CD4-positive, alpha-beta T cell treated with Interleukin-2 at 100 ng/mL for 4 hours (primary cell): Measurements from ENCODE around the gene DYNC1LI2.
"Not testable (repeated sequence)": the region's sequence is repeated elsewhere in the genome, so short reads cannot be mapped to it uniquely, and the experiment has no call there.

Source experiments
- DNase-seq: peaks from one replicate; pipeline ENCODE4 v3.0.0-alpha.2; 2020; ENCODE audit warnings: low spot score

The DYNC1LI2 gene

GRCh38 chr16:66751303-66751991 lies at the start of gene DYNC1LI2:
Gene DYNC1LI2 (minus strand): TSS chr16:66751609. CDS start chr16:66751591, 18 bp downstream.
- peak; percentile 75 for DNase-seq

GRCh38 chr16:66800856-66801255 lies 49.4 kb upstream of the DYNC1LI2 start:
- no peak for DNase-seq

- no peak for DNase-seq
Measured at GRCh38 chr16:66798161-66798560, 46.8 kb upstream of the DYNC1LI2 start.

- DNase-seq: not testable (repeated sequence)
Measured at GRCh38 chr16:66793984-66794383, 42.6 kb upstream of the DYNC1LI2 start.

- DNase-seq: no peak
Measured at GRCh38 chr16:66790130-66790733, 38.8 kb upstream of the DYNC1LI2 start.

GRCh38 chr16:66787427-66787826 lies 36.0 kb upstream of the DYNC1LI2 start:
- DNase-seq: no peak

GRCh38 chr16:66786551-66786950 lies 35.1 kb upstream of the DYNC1LI2 start:
- no peak for DNase-seq

- DNase-seq: no peak
Measured at GRCh38 chr16:66776457-66776856, 25.0 kb upstream of the DYNC1LI2 start.

GRCh38 chr16:66774981-66775380 lies 23.6 kb upstream of the DYNC1LI2 start:
- DNase-seq: no peak

- no peak for DNase-seq
Measured at GRCh38 chr16:66758086-66758485, 6.7 kb upstream of the DYNC1LI2 start.

GRCh38 chr16:66754819-66755218 lies 3.4 kb upstream of the DYNC1LI2 start:
- DNase-seq: no peak

GRCh38 chr16:66754211-66754610 lies 2.8 kb upstream of the DYNC1LI2 start:
- no peak for DNase-seq

GRCh38 chr16:66752958-66753357 lies 1.5 kb upstream of the DYNC1LI2 start:
- DNase-seq: no peak

GRCh38 chr16:66752379-66752778 lies 970 bp upstream of the DYNC1LI2 start:
- no peak for DNase-seq

- no peak for DNase-seq
Measured at GRCh38 chr16:66751992-66752322, 548 bp upstream of the DYNC1LI2 start.

- DNase-seq: no peak
Measured at GRCh38 chr16:66751053-66751302, 431 bp downstream of the DYNC1LI2 start.

GRCh38 chr16:66750279-66751052 lies 943 bp downstream of the DYNC1LI2 start:
- no peak for DNase-seq

GRCh38 chr16:66746682-66747081 lies 4.7 kb downstream of the DYNC1LI2 start:
- peak; percentile 13 for DNase-seq

- no peak for DNase-seq
Measured at GRCh38 chr16:66746048-66746447, 5.4 kb downstream of the DYNC1LI2 start.

GRCh38 chr16:66741950-66742808 lies 9.2 kb downstream of the DYNC1LI2 start:
- DNase-seq: no peak

GRCh38 chr16:66741169-66741900 lies 10.1 kb downstream of the DYNC1LI2 start:
- no peak for DNase-seq

- no peak for DNase-seq
Measured at GRCh38 chr16:66740533-66740932, 10.9 kb downstream of the DYNC1LI2 start.
